ENCODE data around the gene KMT2C.
"Not testable (repeated sequence)": the region's sequence is repeated elsewhere in the genome, so short reads cannot be mapped to it uniquely, and the experiment has no call there.

The KMT2C gene

GRCh38 chr7:152406491-152406890 lies 29.3 kb downstream of the KMT2C start:
- no peak overlapping the region for H3K27ac ChIP-seq
- no peak for TF ChIP-seq CTCF (conservative IDR thresholded peaks at IDR 0.05)

- H3K27ac ChIP-seq, result not testable (repeated sequence)
Observed at GRCh38 chr7:152406030-152406429, 29.8 kb downstream of the KMT2C start.

- TF ChIP-seq CTCF (conservative IDR thresholded peaks at IDR 0.05), result no peak
- H3K27ac ChIP-seq, result no peak overlapping the region
Observed at GRCh38 chr7:152403726-152404125, 32.1 kb downstream of the KMT2C start.

- TF ChIP-seq CTCF (conservative IDR thresholded peaks at IDR 0.05), result no peak
- no peak overlapping the region for H3K27ac ChIP-seq
Observed at GRCh38 chr7:152402384-152403250, 33.2 kb downstream of the KMT2C start.

GRCh38 chr7:152399344-152399743 lies 36.5 kb downstream of the KMT2C start:
- no peak overlapping the region for H3K27ac ChIP-seq
- no peak for TF ChIP-seq CTCF (conservative IDR thresholded peaks at IDR 0.05)

GRCh38 chr7:152395112-152395511 lies 40.7 kb downstream of the KMT2C start:
- no peak overlapping the region for H3K27ac ChIP-seq
- no peak for TF ChIP-seq CTCF (conservative IDR thresholded peaks at IDR 0.05)

- H3K27ac ChIP-seq, result not testable (repeated sequence)
- peak; percentile 46 for TF ChIP-seq CTCF (conservative IDR thresholded peaks at IDR 0.05)
Observed at GRCh38 chr7:152394214-152394613, 41.6 kb downstream of the KMT2C start.

GRCh38 chr7:152392254-152392653 lies 43.5 kb downstream of the KMT2C start:
- no peak for TF ChIP-seq CTCF (conservative IDR thresholded peaks at IDR 0.05)
- peak overlapping the region; percentile 51 for H3K27ac ChIP-seq

GRCh38 chr7:152386136-152386764 lies 49.6 kb downstream of the KMT2C start:
- H3K27ac ChIP-seq, result not testable (repeated sequence)

- H3K27ac ChIP-seq, result not testable (repeated sequence)
Observed at GRCh38 chr7:152384235-152385200, 51.3 kb downstream of the KMT2C start.

Data from VCaP (cell line).